Measurements from ENCODE around the gene CBFA2T3.

DNA sequence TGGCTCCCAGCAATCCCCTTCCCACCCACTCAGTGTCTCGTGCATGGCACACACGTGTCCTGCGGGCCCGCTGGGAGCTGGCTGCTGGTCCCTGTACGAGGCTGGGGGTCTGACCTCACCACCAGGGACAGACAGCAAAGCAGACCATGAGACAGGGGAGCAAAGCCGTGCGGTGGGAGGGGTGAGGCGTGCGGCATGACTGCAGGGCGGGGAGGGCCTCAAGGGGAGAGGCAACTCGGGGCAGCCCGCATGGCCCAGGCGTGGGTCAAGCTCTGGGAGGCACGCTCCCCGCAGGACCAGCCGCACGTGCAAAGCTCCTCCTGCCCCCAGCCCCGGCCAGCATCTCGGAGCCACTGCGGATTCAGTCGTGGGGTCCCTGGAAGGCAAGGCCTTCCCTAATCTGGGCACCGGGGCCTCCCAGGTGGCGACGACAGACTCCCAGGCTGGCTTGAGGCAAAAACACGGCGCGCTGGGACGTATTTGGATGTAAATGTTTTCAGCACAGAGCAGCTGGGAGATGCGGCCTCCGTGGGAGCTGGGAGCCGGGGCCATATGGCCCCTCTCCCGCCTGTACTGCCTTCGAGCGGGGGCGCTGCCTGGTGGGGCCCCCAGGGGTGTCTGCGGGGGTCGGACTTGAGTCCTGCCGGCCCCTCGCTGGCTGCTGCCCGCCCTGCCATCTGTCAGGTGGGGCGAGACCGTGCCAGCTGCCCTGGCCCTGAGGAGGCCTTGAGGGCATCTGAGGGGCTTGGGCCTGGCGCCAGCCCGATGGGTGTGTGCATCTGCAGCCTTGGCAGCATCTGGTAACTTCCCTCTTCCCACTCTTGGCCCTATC lies 12.2 kb upstream of the CBFA2T3 start:
- no peak for TF ChIP-seq POLR2A (IDR thresholded peaks at IDR 0.05)
- TF ChIP-seq, protein P1, sequence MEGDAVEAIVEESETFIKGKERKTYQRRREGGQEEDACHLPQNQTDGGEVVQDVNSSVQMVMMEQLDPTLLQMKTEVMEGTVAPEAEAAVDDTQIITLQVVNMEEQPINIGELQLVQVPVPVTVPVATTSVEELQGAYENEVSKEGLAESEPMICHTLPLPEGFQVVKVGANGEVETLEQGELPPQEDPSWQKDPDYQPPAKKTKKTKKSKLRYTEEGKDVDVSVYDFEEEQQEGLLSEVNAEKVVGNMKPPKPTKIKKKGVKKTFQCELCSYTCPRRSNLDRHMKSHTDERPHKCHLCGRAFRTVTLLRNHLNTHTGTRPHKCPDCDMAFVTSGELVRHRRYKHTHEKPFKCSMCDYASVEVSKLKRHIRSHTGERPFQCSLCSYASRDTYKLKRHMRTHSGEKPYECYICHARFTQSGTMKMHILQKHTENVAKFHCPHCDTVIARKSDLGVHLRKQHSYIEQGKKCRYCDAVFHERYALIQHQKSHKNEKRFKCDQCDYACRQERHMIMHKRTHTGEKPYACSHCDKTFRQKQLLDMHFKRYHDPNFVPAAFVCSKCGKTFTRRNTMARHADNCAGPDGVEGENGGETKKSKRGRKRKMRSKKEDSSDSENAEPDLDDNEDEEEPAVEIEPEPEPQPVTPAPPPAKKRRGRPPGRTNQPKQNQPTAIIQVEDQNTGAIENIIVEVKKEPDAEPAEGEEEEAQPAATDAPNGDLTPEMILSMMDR (IDR thresholded peaks at IDR 0.05), result no peak
- TF ChIP-seq EP300 (IDR thresholded peaks at IDR 0.05), result no peak

Data from tibial nerve (tissue), 4 donors.